ENCODE measurements around the gene DCTD.

DCTD gene

DNA sequence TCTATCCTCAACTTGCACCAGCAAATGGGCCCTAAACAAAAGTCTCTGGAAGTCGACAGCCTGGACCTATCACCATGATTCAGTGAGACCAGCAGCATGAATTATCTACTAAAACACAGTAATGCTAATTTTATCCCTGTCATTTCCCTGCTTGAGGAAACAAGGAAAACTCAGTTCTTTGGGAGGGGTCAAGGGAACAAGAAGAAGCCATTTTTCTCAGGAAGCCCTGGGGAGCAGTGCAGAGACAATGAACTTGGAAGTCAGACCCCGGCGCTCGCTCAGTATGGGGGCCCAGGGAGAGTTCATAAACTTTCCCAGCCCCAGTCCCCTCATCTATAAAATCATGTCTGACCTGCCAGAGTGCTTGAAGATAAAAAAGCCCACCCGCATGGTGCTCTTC is 50.4 kb downstream of the DCTD start:
- DNase-seq = no peak

DNA sequence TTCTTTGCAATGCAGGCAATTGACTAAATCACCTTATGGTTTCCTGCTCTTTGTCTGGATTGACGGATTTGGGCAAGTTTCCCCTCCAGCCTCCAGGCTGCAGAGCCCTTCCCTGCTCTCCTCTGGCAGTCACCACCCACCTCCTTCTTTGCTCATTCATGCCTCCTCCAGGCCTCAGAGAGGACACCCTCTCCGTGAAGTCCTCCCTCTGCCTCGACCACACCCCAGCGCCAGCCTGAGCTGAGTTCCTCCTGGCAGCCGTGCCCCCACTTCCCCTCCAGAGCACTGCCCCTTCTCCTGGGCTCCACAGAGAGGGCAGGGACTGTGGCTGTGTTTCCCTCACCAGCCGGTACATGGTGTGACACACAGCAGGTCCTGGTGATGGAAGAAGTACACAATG is 53.7 kb downstream of the DCTD start:
- no peak for DNase-seq

- DNase-seq = no peak
These were observed 54.3 kb downstream of the DCTD start for GRCh38 chr4:182862921-182863320.

DNA sequence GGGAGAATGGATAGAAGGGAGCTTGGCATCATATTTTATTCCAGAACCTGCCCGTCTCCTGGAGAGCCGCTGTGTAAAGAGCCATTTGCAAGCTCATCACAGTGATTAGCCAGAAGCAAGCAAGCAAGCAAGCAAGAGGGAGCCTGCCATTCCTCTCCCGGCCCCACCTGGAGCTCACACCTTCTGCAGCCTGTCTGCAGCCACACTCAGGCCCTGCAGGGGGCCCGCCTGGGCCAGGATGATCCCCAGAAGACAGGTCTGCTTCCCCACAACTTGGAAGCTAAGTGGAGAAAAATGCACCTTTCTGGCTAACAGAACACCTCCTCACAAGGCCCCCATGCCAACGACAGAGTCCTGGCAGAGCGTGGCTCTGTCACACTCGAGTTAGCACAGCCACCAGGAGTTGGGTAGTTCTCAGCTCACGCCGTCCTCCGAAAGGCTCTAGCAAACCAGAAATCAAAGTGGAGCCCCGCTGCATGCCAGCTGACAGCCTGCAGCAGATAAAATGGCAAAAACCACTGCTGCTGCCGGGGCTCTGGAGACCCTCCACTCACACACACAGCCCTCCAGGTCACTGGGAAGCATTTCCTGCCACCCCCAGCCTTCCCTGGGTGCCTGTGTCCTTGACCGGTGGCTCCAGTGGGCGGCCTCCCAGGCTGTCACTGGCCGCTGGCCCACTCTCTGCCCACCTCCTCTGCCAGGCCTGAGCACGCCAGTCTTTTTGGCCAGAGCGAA is 54.9 kb downstream of the DCTD start:
- DNase-seq = no peak

GRCh38 chr4:182861346-182861745 is 55.8 kb downstream of the DCTD start:
- DNase-seq = no peak

DNA sequence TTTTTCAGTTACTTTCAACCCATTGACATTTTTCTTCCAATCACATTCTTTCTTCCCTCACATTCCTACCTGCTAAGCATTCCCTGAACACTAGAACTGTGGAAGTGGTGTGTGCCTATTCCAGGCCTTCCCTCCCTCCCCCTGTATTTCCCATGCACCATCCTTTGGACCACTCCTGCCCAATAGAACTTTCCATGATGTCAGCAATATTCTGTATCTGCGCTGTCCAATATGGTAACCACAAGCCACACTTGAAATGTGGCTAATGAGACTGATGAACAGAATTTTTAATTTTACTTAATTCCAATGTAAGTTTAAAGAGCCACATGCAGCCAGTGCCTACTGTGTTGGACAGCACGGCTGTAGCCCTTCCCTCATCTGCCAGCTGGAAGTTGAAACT is 57.5 kb downstream of the DCTD start:
- DNase-seq = no peak

DNA sequence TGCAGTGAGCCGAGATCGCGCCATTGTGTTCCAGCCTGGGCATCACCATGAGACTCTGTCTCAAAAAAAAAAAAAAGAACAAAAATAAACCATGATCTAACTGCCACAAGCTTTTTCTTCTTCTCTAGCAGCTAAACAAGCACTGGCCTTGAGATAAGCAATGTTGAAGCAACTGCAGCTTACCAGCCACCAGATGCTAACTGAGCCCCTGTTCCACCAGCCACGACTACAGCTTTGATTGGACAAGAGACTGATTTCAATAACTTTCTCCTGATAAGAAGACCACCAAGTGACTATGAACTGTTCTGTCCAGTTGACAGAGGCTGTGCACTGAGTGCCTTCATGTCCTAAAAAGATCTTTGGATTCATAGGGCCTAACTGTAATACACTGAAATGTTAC is 58.5 kb downstream of the DCTD start:
- DNase-seq = no peak

DNA sequence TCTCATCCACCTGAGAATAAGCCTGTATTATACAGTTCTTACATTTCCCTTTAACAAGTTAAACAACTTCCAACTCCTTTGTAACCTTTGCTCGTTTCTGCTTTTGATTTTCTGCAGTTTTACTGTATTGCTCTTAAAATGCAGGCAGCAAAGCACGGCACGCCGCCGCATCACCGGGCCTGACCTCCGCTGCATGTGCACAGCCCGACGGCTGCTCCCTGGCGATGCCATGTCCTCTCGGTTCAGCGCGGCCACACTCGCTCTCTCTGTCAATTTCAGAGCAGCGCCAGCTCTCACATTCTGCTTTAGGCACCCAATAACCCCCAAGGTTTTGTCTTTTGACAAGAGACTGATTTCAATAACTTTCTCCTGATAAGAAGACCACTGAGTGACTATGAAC is 60.3 kb downstream of the DCTD start:
- no peak for DNase-seq

- DNase-seq = no peak
These were observed 61.3 kb downstream of the DCTD start for GRCh38 chr4:182855877-182856276.

- DNase-seq = no peak
These were observed 61.9 kb downstream of the DCTD start for GRCh38 chr4:182855312-182855711.

DNA sequence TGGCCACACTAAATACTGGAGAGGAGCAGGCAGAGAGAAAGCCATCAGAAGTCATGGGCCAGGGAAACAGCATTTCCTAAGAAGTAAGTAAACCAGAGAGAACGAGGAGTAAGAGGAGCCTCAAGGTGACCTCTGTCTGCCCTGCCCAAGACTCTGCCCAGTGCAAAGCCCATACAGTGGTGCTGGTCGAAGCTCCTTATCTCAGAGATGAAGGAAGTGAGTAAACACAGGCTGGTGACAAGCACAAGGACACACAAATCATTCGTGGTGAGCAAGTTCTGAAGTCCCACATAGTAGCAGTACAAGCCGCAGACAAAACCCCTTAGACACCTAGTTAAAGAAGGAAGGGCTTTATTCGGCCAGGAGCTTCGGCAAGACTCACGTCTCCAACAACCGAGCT is 62.7 kb downstream of the DCTD start:
- no peak for DNase-seq

GRCh38 chr4:182853731-182854330 is 63.4 kb downstream of the DCTD start:
- DNase-seq = no peak

- no peak for DNase-seq
These were observed 68.5 kb downstream of the DCTD start for GRCh38 chr4:182848685-182849084.

DNA sequence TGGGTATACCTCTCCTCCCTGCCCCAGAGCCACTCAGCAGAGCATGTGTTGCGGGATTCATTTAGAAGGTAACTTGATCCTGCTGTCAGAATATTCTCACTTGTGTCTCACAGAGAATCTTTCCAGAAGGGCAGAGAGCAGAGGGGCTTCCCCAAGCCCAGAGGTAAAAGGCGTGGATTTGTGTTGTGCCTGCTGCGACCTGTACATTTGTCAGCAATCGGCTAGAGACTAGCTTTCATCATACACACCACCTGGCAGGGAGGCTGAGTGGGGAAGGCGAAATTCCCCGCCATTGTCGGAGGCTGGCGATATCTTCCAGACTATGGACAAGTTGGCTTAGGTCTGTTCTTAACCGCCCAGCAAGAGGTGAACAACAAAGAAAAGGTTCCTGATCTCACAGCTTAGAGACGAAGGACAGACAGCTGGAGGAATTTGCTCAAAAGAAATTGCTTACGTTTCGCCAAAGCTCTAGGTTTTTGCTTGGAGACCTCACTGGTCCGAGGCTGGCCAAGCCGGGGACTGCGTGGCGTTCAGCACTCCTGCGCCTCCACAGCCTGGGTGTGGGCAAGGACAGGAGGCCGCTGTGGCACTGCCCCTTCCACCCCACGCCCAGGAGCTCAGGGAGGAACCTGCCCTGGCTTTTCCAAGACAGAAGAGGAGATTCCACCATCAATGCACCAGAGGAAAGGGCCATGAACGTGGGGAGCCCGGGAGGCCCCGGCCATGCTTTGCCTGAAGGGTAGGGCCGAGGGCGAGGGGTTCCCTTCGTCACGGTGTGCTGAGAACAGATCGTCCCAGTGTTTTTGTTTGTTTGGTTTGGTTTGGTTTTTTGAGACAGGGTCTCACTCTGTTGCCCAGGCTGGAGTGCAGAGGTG is 69.4 kb downstream of the DCTD start:
- no peak for DNase-seq

- no peak for DNase-seq
These were observed 71.2 kb downstream of the DCTD start for GRCh38 chr4:182846036-182846435.

DNA sequence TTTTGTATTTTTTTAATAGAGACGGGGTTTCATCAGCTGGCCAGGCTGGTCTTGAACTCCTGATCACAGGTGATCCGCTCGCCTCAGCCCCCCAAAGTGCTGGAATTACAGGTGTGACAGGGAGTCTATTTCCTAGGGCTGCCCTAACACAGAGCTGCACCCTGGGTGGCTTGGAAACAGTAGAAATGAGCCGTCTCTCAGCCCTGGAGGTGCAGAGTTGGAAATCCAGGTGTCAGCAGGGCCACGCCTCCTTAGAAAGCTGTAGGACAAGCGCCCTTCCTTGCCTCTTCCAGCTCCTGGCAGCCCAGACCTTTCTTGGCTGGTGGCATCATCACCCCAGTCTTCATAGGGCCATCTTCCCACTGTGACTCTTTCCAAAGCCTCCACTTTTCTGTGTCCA is 71.6 kb downstream of the DCTD start:
- DNase-seq = no peak

GRCh38 chr4:182843808-182844325 is 73.3 kb downstream of the DCTD start:
- no peak for DNase-seq

DNA sequence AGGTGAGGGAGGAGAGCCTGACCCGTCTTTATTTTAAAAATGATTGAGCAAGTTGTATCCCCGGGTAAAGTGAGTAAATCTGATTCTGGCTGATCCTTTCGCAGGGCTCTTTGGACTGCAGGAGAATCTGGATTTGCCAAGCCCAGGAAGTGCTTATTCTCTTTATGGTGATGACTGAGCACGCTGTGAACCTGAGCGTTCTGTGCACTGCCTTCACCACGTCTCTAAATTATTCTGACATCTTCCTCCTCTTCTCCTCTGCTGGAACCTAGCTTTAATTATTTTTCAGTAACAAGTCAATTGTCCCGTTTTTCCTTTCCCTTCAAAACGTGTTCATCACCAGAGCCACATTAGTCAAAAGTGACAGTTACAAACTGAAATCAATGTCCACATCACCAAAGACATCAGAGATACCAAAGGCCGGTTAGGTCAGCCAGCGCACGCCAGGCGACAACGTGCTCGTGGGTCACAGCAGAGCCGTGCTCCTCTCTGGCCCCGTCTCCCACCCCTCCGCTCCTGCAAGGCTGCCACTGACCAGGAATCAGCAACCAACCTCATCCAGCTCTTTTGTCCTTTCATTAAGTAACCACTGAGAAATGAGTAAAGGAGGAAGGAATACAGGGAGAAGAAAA is 74.3 kb downstream of the DCTD start:
- no peak for DNase-seq

- DNase-seq = no peak
These were observed 75.0 kb downstream of the DCTD start for GRCh38 chr4:182842104-182842600.

DNA sequence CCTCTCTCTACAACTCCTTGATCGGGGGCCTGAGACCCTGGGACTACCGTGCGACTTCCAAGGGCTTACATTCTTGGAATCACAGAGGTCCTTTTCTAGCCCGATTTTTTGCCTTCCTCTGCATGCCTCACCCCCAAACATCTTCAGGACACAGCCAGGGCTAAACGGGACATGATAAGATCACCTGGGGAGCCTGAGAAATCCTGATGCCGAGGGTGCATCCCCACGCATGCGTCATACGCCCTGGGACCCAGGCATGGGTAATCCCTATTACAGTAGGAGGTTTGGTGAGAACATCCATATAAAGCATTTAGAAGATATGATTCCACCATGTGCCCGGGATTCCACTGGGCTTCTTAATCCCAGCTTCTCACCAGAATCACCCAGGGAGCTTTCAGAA is 77.1 kb downstream of the DCTD start:
- DNase-seq = no peak

All from NCI-H2227 treated with DMSO at 0.1 percent for 48 hours (cell line).